ENCODE data around the gene MTR. TPM values are rescaled to one million over a fixed set of nuclear protein-coding genes. Genes with fewer than 3 reads are reported as not detected.

The MTR gene
- total RNA-seq, 4 donors from 2014 or later: 42.3 to 55.3 (median 44.7) TPM

DNA sequence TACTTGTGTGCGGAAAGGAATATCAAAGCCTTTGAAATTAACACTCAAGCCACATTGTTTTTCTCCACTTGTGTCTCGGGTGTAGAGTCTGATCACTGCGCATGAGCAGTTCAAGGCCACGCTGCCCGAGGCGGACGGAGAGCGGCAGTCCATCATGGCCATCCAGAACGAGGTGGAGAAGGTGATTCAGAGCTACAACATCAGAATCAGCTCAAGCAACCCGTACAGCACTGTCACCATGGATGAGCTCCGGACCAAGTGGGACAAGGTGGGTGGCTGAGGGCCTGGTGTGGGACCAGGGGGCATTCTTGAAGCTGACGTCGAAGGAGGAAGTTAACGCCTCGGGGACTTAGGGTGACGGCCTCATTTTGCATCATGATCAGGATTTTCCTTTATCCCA lies 43.7 kb upstream of the MTR start:
- WGBS, 2 donors: 81 to 87% methylated on average over 16 of the region's 16 CpGs

GRCh38 chr1:236751935-236752334 lies 43.2 kb upstream of the MTR start:
- Histone ChIP-seq H3K4me1 (no peaks in the 10 kb centered on the region), H3K36me3 (no peaks in the 10 kb centered on the region), H3K27me3 (no peaks in the 10 kb centered on the region), H3K4me3 (no peak overlapping the region), H3K27ac (no peak overlapping the region), H3K9me3 (no peaks in the 10 kb centered on the region)
- no peak for TF ChIP-seq POLR2A (IDR thresholded peaks at IDR 0.05)
- TF ChIP-seq EP300 (IDR thresholded peaks at IDR 0.05): no peak
- no peak for TF ChIP-seq CTCF (IDR thresholded peaks at IDR 0.05)
- 64 to 65% methylated on average over 4 of the region's 4 CpGs for WGBS, 2 donors
- DNase-seq (ENCODE audit: low spot score in 2 of 2): no peak

More for the DNA sequence above, 43.7 kb upstream of the MTR start:
- no peaks in the 10 kb centered on the region for H3K27me3 ChIP-seq
- no peak overlapping the region for H3K27ac ChIP-seq
- no peaks in the 10 kb centered on the region for H3K36me3 ChIP-seq
- no peak overlapping the region for H3K4me3 ChIP-seq
- no peaks in the 10 kb centered on the region for H3K4me1 ChIP-seq
- no peak for TF ChIP-seq POLR2A (IDR thresholded peaks at IDR 0.05)
- H3K9me3 ChIP-seq: no peaks in the 10 kb centered on the region
- DNase-seq (ENCODE audit: low spot score in 2 of 2): no peak

DNA sequence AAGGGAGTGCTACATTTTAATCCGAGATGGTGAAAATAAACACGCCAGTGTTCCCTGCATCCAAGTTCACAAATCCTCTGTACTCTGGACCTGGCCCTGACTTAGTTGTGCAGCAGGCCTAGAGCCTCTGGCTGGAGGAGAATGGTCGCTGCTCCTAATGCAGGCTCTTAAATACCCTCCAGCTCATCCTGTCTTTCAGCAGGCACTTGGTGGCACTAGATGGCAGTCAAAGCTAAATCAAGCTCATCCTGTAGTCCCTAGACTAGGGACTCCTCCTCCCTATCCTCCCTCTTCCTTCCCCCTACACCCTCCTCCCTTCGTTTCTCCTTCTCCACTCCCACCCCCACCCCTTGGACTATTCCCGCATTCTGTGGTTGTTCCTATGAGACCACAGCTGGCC lies 41.6 kb upstream of the MTR start:
- H3K4me1 ChIP-seq: no peaks in the 10 kb centered on the region
- no peak overlapping the region for H3K27ac ChIP-seq
- no peak overlapping the region for H3K4me3 ChIP-seq
- 49 to 50% methylated on average over 5 of the region's 5 CpGs for WGBS, 2 donors
- no peaks in the 10 kb centered on the region for H3K9me3 ChIP-seq
- no peaks in the 10 kb centered on the region for H3K36me3 ChIP-seq
- no peak for DNase-seq (ENCODE audit: low spot score in 2 of 2)
- H3K27me3 ChIP-seq: no peaks in the 10 kb centered on the region
- TF ChIP-seq POLR2A (IDR thresholded peaks at IDR 0.05) (no peak), CTCF (IDR thresholded peaks at IDR 0.05) (no peak), EP300 (IDR thresholded peaks at IDR 0.05) (no peak)

- H3K9me3 ChIP-seq: no peaks in the 10 kb centered on the region
- no peak overlapping the region for H3K4me3 ChIP-seq
- H3K27me3 ChIP-seq: no peaks in the 10 kb centered on the region
- H3K36me3 ChIP-seq: no peaks in the 10 kb centered on the region
- no peak overlapping the region for H3K27ac ChIP-seq
- no peak for DNase-seq (ENCODE audit: low spot score in 2 of 2)
- TF ChIP-seq EP300 (IDR thresholded peaks at IDR 0.05): no peak
- no peak for TF ChIP-seq POLR2A (IDR thresholded peaks at IDR 0.05)
- TF ChIP-seq CTCF (IDR thresholded peaks at IDR 0.05): no peak
- WGBS, 2 donors: 90 to 94% methylated on average over 11 to 14 of the region's 14 CpGs
- no peaks in the 10 kb centered on the region for H3K4me1 ChIP-seq
Measured at GRCh38 chr1:236753964-236754363, 41.1 kb upstream of the MTR start.

DNA sequence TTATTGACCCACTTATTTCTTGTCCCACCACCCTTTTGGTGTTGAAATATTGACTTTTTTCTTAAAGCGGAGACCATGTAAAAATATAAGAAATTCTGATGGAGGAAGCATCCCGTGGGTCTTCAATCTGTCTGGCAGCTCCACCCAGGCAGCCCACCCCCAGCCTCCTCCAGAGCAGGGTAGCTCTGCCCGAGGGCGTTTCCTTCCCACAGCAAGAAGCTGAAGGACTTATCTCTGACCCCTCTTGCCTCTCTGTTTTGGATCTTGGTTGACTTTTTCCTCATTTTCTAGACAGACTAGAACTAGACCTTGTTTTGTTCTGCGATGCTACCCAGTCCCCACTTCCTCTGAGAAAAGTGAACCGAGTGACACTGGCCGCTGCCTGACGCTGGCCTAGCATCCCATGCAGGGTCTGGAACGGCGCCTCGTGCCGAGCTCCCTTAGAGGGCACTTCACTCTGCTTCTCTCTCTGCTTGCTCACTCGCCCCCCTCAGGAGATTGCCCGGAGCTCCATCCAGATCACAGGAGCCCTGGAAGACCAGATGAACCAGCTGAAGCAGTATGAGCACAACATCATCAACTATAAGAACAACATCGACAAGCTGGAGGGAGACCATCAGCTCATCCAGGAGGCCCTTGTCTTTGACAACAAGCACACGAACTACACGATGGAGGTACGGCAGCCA lies 40.4 kb upstream of the MTR start:
- no peak for DNase-seq (ENCODE audit: low spot score in 2 of 2)
- Histone ChIP-seq H3K36me3 (no peaks in the 10 kb centered on the region), H3K27ac (no peak overlapping the region), H3K4me3 (no peak overlapping the region), H3K9me3 (no peaks in the 10 kb centered on the region), H3K4me1 (no peaks in the 10 kb centered on the region), H3K27me3 (no peaks in the 10 kb centered on the region)
- 81 to 86% methylated on average over 18 of the region's 18 CpGs for WGBS, 2 donors
- TF ChIP-seq POLR2A (IDR thresholded peaks at IDR 0.05): no peak
- TF ChIP-seq EP300 (IDR thresholded peaks at IDR 0.05): no peak
- no peak for TF ChIP-seq CTCF (IDR thresholded peaks at IDR 0.05)

Data from tibial nerve (tissue), 4 donors.